DOHH2 (cell line): ENCODE measurements around the gene ZNF462.

ENCODE experiments used
- H3F3A ChIP-seq: fragments of 200-600 bp; sonication (generic), shearing (Covaris generic); 2 replicates; pipeline ENCODE4 v1.6.0; 2016; ENCODE audit warnings: antibody characterized with exemption, mild to moderate bottlenecking; ENCODE audit not compliant: control insufficient read depth, insufficient read depth
- H3K27ac ChIP-seq: fragments of 200-600 bp; sonication (generic); 2 replicates; pipeline ENCODE4 v1.5.1; 2014; ENCODE audit warnings: low read depth, mild to moderate bottlenecking, low read length, moderate library complexity
- H3K27me3 ChIP-seq: fragments of 200-600 bp; sonication (generic); 2 replicates; pipeline ENCODE4 v1.6.1; 2014; ENCODE audit warnings: mild to moderate bottlenecking, low read length, mixed read lengths; ENCODE audit not compliant: control insufficient read depth
- H3K36me3 ChIP-seq: fragments of 200-600 bp; sonication (generic); 2 replicates; pipeline ENCODE4 v1.6.1; 2014; ENCODE audit warnings: mild to moderate bottlenecking, low read length, moderate library complexity, mixed read lengths; ENCODE audit not compliant: control insufficient read depth
- H3K4me1 ChIP-seq: fragments of 200-600 bp; sonication (generic); 2 replicates; pipeline ENCODE4 v1.6.1; 2014; ENCODE audit warnings: mild to moderate bottlenecking, low read length, mixed read lengths; ENCODE audit not compliant: control insufficient read depth
- H3K4me2 ChIP-seq: fragments of 200-600 bp; sonication (generic); 2 replicates; pipeline ENCODE4 v1.6.0; 2014; ENCODE audit warnings: mild to moderate bottlenecking, low read length, moderate library complexity
- H3K4me3 ChIP-seq: fragments of 200-600 bp; sonication (generic); 2 replicates; pipeline ENCODE4 v1.5.1; 2014; ENCODE audit warnings: mild to moderate bottlenecking, low read length, mixed read lengths
- H3K79me2 ChIP-seq: fragments of 200-600 bp; sonication (generic); 2 replicates; pipeline ENCODE4 v1.6.1; 2014; ENCODE audit warnings: mild to moderate bottlenecking, low read length, mixed read lengths; ENCODE audit not compliant: control insufficient read depth
- H3K9me2 ChIP-seq: fragments of 200-600 bp; sonication (generic); replicated peaks from 2 replicates; pipeline ENCODE4 v1.6.1; 2014; ENCODE audit warnings: mild to moderate bottlenecking, low read length, mixed read lengths; ENCODE audit not compliant: control insufficient read depth
- H3K9me3 ChIP-seq: fragments of 200-600 bp; sonication (generic); 2 replicates; pipeline ENCODE4 v1.6.1; 2014; ENCODE audit warnings: antibody characterized with exemption, low read length, mixed read lengths; ENCODE audit not compliant: control insufficient read depth, insufficient read depth
- H4K20me1 ChIP-seq: fragments of 200-600 bp; sonication (generic); 2 replicates; pipeline ENCODE4 v1.6.0; 2014; ENCODE audit warnings: low read depth, mild to moderate bottlenecking, antibody characterized with exemption, low read length, moderate library complexity; ENCODE audit not compliant: control insufficient read depth, insufficient read depth
- EZH2phosphoT487 ChIP-seq: fragments of 200-600 bp; sonication (generic); IDR thresholded peaks from 2 replicates; pipeline ENCODE4 v1.6.1; 2017; ENCODE audit warnings: borderline replicate concordance, mild to moderate bottlenecking, antibody characterized with exemption, low read length, moderate library complexity, mixed read lengths
- TF ChIP-seq, protein P1 (sequence below): fragments of 200-600 bp; sonication (generic); IDR thresholded peaks from one replicate; pipeline ENCODE4 v1.5.1; 2014; ENCODE audit warnings: antibody characterized with exemption, mild to moderate bottlenecking, low read depth, low read length; ENCODE audit not compliant: poor library complexity, severe bottlenecking

The ZNF462 gene

GRCh38 chr9:106891286-106891685 lies 28.3 kb downstream of the ZNF462 start:
- H4K20me1 ChIP-seq, result no peaks in the 10 kb centered on the region
- no peaks in the 10 kb centered on the region for H3K27me3 ChIP-seq
- H3F3A ChIP-seq, result no peaks in the 10 kb centered on the region
- H3K9me2 ChIP-seq, result no peaks in the 10 kb centered on the region
- no peaks in the 10 kb centered on the region for H3K4me1 ChIP-seq
- no peak for TF ChIP-seq EZH2phosphoT487
- TF ChIP-seq, protein P1, sequence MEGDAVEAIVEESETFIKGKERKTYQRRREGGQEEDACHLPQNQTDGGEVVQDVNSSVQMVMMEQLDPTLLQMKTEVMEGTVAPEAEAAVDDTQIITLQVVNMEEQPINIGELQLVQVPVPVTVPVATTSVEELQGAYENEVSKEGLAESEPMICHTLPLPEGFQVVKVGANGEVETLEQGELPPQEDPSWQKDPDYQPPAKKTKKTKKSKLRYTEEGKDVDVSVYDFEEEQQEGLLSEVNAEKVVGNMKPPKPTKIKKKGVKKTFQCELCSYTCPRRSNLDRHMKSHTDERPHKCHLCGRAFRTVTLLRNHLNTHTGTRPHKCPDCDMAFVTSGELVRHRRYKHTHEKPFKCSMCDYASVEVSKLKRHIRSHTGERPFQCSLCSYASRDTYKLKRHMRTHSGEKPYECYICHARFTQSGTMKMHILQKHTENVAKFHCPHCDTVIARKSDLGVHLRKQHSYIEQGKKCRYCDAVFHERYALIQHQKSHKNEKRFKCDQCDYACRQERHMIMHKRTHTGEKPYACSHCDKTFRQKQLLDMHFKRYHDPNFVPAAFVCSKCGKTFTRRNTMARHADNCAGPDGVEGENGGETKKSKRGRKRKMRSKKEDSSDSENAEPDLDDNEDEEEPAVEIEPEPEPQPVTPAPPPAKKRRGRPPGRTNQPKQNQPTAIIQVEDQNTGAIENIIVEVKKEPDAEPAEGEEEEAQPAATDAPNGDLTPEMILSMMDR, result no peak
- H3K27ac ChIP-seq, result no peak overlapping the region
- no peaks in the 10 kb centered on the region for H3K9me3 ChIP-seq
- H3K4me2 ChIP-seq, result no peak overlapping the region
- no peaks in the 10 kb centered on the region for H3K79me2 ChIP-seq
- no peaks in the 10 kb centered on the region for H3K36me3 ChIP-seq
- no peak overlapping the region for H3K4me3 ChIP-seq

DNA sequence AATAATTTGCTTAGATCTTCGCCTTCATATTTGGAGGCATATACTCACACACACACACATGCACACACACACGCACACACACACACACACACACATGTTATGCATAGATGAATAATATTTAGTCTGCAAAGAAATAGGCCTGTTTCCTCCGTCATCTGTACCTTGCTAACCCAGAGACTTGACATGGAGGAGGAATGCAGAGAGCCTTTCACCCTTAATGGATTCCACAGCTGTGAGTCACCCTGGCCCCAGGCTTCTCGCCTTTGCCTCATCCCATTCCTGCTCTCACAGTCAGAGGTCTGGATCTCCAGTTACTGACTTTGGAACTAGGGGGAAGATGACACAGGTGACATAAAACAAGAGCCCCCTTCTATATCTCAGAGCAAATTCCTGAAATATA lies 29.7 kb downstream of the ZNF462 start:
- H3K36me3 ChIP-seq, result no peaks in the 10 kb centered on the region
- H3K4me3 ChIP-seq, result no peak overlapping the region
- H3K27me3 ChIP-seq, result no peaks in the 10 kb centered on the region
- no peak for TF ChIP-seq EZH2phosphoT487
- TF ChIP-seq, protein P1, result no peak
- no peaks in the 10 kb centered on the region for H3F3A ChIP-seq
- H3K9me3 ChIP-seq, result no peaks in the 10 kb centered on the region
- no peak overlapping the region for H3K27ac ChIP-seq
- H4K20me1 ChIP-seq, result no peaks in the 10 kb centered on the region
- H3K9me2 ChIP-seq, result no peaks in the 10 kb centered on the region
- no peak overlapping the region for H3K4me2 ChIP-seq
- H3K79me2 ChIP-seq, result no peaks in the 10 kb centered on the region
- no peaks in the 10 kb centered on the region for H3K4me1 ChIP-seq

GRCh38 chr9:106893088-106893487 lies 30.1 kb downstream of the ZNF462 start:
- Histone ChIP-seq H3F3A (no peaks in the 10 kb centered on the region), H3K4me3 (no peak overlapping the region), H3K27me3 (no peaks in the 10 kb centered on the region), H3K4me1 (no peaks in the 10 kb centered on the region), H3K36me3 (no peaks in the 10 kb centered on the region), H3K9me2 (no peaks in the 10 kb centered on the region), H3K27ac (no peak overlapping the region), H3K79me2 (no peaks in the 10 kb centered on the region), H4K20me1 (no peaks in the 10 kb centered on the region), H3K9me3 (no peaks in the 10 kb centered on the region), H3K4me2 (no peak overlapping the region)
- TF ChIP-seq, protein P1, result no peak
- no peak for TF ChIP-seq EZH2phosphoT487

GRCh38 chr9:106896695-106897094 lies 33.7 kb downstream of the ZNF462 start:
- Histone ChIP-seq H3F3A (no peaks in the 10 kb centered on the region), H3K4me1 (no peaks in the 10 kb centered on the region), H3K27ac (no peak overlapping the region), H3K36me3 (no peaks in the 10 kb centered on the region), H3K9me2 (no peaks in the 10 kb centered on the region), H4K20me1 (no peaks in the 10 kb centered on the region), H3K4me3 (no peak overlapping the region), H3K27me3 (no peaks in the 10 kb centered on the region), H3K4me2 (no peak overlapping the region), H3K79me2 (no peaks in the 10 kb centered on the region), H3K9me3 (no peaks in the 10 kb centered on the region)
- TF ChIP-seq EZH2phosphoT487, result no peak
- TF ChIP-seq, protein P1, result no peak
